Skin epidermis (tissue), 12 donors: Measurements from ENCODE around the gene GUCY2C.

Source experiments
- H3K27ac ChIP-seq, 21 experiments: fragments of 200-600 bp; sonication (generic) in 11 of 21; one replicate each; pipeline ENCODE4 v1.5.0; 2020; ENCODE audit warnings: mild to moderate bottlenecking in 3 of 21, inconsistent platforms in 2 of 21, moderate library complexity in 2 of 21
- H3K4me3 ChIP-seq, 7 experiments: fragments of 200-600 bp; sonication (generic) in 2 of 7; one replicate each; pipeline ENCODE4 v1.5.0; 2020; ENCODE audit warnings: inconsistent platforms in 2 of 7, mild to moderate bottlenecking in 2 of 7, moderate library complexity in 1 of 7

GUCY2C gene

DNA sequence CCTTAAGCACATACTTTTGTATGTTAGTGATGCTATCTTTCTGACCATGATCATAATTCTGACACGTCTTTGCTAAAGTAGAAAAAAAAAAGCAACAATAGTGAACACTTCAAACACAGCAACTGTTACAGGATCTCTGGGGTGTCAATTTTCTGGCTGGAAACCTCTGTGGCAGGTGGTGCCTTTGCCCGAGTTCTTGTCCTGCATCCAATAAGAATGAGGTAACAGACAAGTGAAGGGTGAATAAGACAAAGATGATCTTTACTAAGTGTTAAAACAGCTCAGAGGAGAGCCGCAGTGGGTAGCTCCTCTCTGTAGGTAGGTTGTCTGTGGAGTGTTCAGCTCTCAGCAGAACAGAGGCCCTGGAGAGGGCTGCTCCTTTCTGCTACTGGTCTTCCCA lies 107.8 kb downstream of the GUCY2C start:
- Histone ChIP-seq H3K4me3 (no peak overlapping the region), H3K27ac (no peak overlapping the region)

DNA sequence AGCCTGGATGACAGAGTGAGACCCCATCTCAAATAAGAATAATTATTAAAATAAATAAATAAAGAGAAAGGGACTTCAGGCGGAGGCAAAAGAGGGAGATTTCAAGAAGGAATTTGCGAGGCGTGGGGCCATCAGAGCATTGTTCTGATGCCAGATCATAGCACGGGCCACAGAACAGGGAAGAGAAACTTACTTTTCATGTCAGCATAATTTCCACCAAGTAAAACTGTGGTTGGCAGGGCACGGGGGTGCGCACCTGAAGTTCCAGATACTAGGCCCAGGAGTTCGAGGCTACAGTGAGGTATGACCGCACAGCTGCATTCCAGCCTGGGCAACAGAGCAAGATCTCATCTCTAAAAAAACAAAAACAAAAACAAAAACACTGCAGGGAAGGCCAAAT lies 117.8 kb downstream of the GUCY2C start:
- no peak overlapping the region for H3K4me3 ChIP-seq
- no peak overlapping the region for H3K27ac ChIP-seq

DNA sequence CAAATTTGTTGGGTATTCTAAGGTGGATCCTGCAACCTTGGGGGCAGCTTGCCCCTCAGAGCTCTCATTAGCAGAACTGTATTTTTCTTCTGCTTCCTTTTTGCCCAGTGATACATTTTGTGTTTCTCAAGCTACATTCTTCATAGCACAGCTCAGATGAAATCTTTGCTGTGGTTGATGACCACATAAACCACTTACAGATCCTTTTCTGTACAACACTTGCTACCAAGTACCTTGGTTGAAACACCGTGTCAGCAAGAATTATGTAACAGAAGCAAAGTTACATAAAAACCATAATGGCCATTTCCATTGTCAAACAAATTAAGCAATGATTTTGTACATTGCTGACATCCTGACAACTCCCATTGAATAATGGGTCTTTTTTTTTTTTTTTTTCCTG lies 119.1 kb downstream of the GUCY2C start:
- Histone ChIP-seq H3K4me3 (no peak overlapping the region), H3K27ac (peak overlapping the region in 1 of 21 experiments; percentile 0)

DNA sequence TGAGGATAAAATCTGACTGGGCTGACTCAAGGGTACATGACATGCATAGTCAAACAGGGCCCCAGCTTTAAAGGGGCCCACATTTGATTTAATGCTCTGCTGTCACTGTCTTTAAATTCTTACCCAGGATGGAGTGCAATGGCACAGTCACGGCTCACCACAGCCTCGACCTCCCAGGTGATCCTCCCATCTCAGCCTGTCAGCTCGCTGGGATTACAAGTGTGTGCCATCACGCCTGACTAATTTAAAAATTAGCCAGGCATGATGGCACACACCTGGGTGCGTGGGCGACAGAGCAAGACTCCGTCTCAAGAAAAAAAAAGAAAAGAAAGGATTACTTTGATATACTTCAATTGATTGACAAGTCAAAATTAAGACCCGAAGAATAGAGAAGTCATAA lies 119.5 kb downstream of the GUCY2C start:
- H3K4me3 ChIP-seq = no peak overlapping the region
- H3K27ac ChIP-seq = peak overlapping the region in 1 of 21 experiments; percentile 0

DNA sequence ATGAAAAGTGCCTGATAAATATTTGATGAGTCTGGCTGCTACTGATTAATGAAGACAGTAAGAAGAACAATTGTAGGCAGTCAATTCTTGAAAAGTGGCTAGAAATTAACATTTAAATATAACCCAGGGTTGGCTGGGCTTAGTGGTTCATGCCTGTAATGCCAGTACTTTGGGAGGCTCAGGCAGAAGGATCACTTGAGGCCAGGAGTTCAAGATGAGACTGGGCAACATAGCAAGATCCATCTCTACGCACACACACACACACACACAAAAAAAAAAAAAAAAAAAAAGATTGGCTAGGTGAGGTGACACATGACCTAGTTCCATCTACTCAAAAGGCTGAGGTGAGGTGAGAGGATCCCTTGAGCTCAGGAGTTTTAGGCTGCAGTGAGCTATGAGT lies 120.8 kb downstream of the GUCY2C start:
- H3K4me3 ChIP-seq = no peak overlapping the region
- no peak overlapping the region for H3K27ac ChIP-seq

DNA sequence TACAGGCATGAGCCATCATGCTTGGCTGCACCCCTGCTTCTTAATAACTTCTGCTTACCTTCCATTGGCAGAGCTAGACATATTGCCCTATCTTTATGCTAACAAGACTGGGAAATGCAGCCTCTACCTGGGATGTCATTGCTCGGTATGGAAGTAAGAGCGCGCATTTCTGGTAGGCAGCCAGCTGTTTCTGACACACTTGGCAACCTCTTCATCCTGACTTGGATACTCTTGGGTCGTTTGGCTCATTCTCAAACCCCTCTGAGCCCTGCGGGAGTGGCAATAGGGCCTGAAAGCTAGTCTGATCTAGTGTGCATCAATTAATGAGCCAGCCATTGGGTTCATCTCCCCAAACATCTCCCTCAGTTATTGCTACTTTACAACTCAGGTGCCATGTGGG lies 123.3 kb downstream of the GUCY2C start:
- H3K4me3 ChIP-seq = no peak overlapping the region
- peak overlapping the region in 1 of 21 experiments; percentile 2 for H3K27ac ChIP-seq

DNA sequence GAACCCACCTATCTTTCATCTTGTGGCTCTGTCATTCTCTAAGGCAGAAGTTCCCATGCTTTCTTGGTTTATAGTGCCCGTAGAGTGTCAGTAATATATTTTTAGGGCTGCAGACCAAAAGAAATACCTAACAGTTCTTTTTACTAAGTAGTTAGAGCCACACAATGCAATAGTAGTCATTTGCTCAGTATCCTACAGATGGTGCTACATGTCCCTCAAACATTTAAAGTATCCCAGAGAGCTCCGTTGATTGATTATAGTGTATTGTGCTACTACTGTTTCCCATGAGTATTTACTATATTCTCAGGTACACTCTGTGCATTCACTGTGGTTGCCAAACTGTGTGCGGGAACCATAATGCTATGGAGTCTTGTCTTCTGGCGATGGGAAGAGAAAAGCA lies 124.0 kb downstream of the GUCY2C start:
- H3K4me3 ChIP-seq = no peak overlapping the region
- H3K27ac ChIP-seq = no peak overlapping the region

DNA sequence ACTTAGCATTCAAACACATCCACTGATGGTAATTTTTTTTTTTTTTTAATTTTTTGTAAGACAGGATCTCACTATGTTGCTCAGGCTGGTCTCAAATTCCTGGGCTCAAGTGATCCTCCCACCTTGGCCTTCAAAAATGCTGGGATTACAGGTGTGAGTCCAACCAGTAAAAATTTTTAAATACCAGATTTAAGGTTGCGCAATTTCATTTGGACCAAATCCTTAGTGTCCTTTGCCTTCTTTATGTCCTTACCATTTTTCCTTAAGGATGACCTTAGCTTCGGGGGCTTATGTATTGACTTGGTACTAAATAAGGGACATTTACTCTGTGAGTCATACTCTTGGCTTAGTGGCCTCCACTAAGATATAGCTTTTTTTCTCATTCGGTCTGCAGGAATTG lies 124.6 kb downstream of the GUCY2C start:
- Histone ChIP-seq H3K27ac (no peak overlapping the region), H3K4me3 (no peak overlapping the region)

DNA sequence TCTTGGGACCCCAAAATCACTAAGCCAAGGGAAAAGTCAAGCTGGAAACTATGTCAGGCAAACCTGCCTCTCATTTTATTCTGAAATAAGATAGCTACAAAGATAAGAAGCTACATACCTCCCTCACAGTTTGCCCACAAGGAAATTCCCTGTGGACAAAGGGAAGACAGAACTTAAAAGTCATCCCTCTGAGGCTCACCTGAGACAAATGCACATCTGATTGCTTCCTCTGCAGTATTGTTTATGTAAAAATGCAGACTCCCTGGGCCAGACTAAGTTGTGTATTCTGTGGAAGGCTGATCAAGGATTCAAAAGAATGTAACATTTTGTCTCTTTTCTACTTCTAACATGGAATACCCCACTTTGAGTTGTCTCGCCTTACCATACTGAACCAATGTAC lies 126.2 kb downstream of the GUCY2C start:
- no peak overlapping the region for H3K27ac ChIP-seq
- no peak overlapping the region for H3K4me3 ChIP-seq

DNA sequence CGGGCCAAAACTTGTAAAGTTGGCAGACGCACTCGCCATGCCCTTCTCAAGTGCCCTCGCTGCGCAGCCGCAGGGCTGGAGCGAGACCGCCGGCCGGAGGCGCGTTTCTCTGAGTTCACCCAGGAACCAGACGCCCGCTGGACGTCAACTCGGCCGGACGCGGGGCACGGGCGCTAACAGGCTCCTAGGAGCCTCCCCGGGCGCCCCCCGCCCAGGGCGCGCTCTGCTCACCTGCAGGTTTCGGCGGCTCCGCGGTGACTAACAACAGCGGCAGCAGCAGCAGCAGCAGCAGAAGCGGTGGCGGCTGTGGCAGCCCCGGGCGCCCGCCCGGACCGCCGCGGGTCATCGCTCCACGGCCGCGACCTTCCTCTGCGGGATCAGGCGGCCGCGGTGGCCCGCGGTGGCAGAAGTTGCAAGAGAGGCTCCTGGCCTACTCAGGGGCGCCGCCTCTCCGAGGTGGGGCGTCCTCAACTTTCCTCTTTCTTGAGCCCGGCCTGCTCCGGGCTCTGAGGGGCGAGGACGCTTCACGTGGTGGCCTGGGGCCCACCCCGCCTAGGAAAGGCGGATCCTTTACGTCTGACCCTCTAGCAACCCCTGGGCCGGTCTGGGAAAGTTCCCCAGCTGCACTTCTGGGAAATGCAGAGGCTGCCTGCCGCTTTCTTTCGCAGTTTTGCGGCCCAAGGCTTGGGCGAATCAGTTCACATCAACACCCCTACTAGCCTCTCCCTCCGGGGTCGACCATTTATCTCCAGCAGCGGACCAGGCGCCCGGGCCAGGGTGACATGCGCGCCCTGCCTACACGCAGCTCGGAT lies 128.8 kb downstream of the GUCY2C start, which contains the start of gene PLBD1:
Gene PLBD1 (minus strand): TSS at position 533 of the 812 bp plus-strand sequence. CDS start 187 bp downstream, at position 346.
- Histone ChIP-seq H3K4me3 (peak within 1 kb of the TSS; percentile 38 to 63 (median 43)), H3K27ac (peak within 1 kb of the TSS in 20 of 21 experiments; percentile 65 to 90 (median 79))

DNA sequence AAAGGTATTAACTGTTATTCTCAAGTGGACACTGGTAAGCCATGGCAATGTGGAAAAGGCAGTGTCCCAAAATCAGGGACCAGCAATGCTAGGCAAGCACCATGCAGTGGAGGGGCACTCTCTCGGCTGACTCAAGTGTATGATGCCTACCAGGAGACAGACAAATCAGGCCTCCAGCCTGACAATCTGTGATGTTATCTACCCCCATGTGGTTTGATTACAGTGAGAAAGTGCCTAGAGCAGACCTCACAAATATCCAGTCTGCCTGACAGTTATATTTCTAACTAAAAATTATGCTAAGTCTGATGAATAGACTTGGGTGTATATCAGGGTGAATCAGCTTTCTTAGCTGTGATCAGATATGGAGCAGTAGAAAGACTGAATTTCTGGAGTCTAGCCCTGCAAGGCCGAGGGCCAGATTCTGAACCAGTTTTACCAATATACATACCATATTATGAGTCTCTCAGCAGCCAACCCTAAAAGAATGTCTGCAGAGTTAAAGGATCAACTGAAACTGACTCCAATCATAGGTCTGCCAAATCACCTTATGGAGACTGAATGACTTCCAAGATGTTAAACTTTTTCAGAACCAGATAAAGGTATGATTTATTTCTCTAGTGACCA lies 132.0 kb downstream of the GUCY2C start:
- Histone ChIP-seq H3K4me3 (no peak overlapping the region), H3K27ac (peak overlapping the region in 4 of 21 experiments; percentile 17 to 35 (median 22))

DNA sequence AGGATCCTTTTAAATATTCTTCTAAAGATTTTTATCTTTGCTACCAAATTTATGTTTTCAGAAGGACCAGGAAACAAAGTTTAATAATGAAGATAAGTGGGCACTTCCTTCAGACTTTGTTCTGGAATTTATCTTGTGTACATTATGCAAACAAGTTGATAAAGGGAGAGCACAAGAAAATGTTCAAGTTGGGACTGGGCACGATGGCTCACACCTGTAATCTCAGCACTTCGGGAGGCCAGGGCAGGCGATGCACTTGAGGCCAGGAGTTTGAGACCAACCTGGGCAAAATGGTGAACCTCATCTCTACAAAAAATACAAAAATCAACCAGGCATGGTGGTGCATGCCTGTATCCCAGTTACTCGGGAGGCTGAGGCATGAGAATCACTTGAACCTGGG lies 133.4 kb downstream of the GUCY2C start:
- Histone ChIP-seq H3K4me3 (no peak overlapping the region), H3K27ac (no peak overlapping the region)
